ENCODE measurements around the gene GPR21. TPM values are rescaled to one million over a fixed set of nuclear protein-coding genes. Genes with fewer than 3 reads are reported as not detected.

GPR21 gene
- total RNA-seq, 1 experiment from 2014 or later: 0.63 TPM

- TF ChIP-seq, protein P1, sequence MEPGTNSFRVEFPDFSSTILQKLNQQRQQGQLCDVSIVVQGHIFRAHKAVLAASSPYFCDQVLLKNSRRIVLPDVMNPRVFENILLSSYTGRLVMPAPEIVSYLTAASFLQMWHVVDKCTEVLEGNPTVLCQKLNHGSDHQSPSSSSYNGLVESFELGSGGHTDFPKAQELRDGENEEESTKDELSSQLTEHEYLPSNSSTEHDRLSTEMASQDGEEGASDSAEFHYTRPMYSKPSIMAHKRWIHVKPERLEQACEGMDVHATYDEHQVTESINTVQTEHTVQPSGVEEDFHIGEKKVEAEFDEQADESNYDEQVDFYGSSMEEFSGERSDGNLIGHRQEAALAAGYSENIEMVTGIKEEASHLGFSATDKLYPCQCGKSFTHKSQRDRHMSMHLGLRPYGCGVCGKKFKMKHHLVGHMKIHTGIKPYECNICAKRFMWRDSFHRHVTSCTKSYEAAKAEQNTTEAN (CRISPR knock-in tag; IDR thresholded peaks at IDR 0.05): no peak
- no peak for TF ChIP-seq USF1 (CRISPR knock-in tag; IDR thresholded peaks at IDR 0.05)
Measured at GRCh38 chr9:122988920-122989621, 44.4 kb upstream of the GPR21 start (continued).

GRCh38 chr9:122991370-122991830, 42.1 kb upstream of the GPR21 start:
- POLR2A ChIA-PET: interaction anchor here (0.7 to 0.9 kb wide), 2 partner anchors 59 to 405 kb away, joined by 3 read pairs; partner anchors contain the start of gene ZBTB26
- no peak overlapping the region for H3K27ac Mint-ChIP-seq
- no peak for ATAC-seq

GRCh38 chr9:122996586-122996985, 36.9 kb upstream of the GPR21 start:
- H3K27me3 Mint-ChIP-seq (ENCODE audit: low read depth): no peaks in the 10 kb centered on the region
- no peak overlapping the region for H3K4me3 Mint-ChIP-seq
- no peak for TF ChIP-seq ZNF232 (CRISPR knock-in tag; IDR thresholded peaks at IDR 0.05)
- TF ChIP-seq, protein P2, sequence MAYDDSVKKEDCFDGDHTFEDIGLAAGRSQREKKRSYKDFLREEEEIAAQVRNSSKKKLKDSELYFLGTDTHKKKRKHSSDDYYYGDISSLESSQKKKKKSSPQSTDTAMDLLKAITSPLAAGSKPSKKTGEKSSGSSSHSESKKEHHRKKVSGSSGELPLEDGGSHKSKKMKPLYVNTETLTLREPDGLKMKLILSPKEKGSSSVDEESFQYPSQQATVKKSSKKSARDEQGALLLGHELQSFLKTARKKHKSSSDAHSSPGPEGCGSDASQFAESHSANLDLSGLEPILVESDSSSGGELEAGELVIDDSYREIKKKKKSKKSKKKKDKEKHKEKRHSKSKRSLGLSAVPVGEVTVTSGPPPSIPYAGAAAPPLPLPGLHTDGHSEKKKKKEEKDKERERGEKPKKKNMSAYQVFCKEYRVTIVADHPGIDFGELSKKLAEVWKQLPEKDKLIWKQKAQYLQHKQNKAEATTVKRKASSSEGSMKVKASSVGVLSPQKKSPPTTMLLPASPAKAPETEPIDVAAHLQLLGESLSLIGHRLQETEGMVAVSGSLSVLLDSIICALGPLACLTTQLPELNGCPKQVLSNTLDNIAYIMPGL (CRISPR knock-in tag; IDR thresholded peaks at IDR 0.05): no peak
- no peak for TF ChIP-seq SMAD3 (CRISPR knock-in tag; IDR thresholded peaks at IDR 0.05; ENCODE audit: borderline replicate concordance)
- DNase-seq (ENCODE audit: low spot score) (no peak), ATAC-seq (no peak)
- no peak overlapping the region for H3K27ac Mint-ChIP-seq
- H3K9me3 Mint-ChIP-seq: no peaks in the 10 kb centered on the region
- H3K4me1 Mint-ChIP-seq: peaks cover 31% of the 10 kb centered on the region
- ChIA-PET CTCF (no interaction called here), POLR2A (no interaction called here)
- peaks cover 26% of the 10 kb centered on the region for H3K36me3 Mint-ChIP-seq

More at GRCh38 chr9:122991370-122991830, 42.1 kb upstream of the GPR21 start:
- CTCF ChIA-PET: interaction anchor here (0.5 to 2.0 kb wide), 12 partner anchors 18 to 493 kb away, joined by 3 to 9 read pairs (median 4); partner anchors contain the start of genes ZBTB26 and ZBTB6
- no peak overlapping the region for H3K4me3 Mint-ChIP-seq
- TF ChIP-seq, protein P3, sequence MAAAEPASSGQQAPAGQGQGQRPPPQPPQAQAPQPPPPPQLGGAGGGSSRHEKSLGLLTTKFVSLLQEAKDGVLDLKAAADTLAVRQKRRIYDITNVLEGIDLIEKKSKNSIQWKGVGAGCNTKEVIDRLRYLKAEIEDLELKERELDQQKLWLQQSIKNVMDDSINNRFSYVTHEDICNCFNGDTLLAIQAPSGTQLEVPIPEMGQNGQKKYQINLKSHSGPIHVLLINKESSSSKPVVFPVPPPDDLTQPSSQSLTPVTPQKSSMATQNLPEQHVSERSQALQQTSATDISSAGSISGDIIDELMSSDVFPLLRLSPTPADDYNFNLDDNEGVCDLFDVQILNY (CRISPR knock-in tag; IDR thresholded peaks at IDR 0.05): no peak
- TF ChIP-seq ZNF317 (CRISPR knock-in tag; IDR thresholded peaks at IDR 0.05; ENCODE audit: borderline replicate concordance, low read depth) (no peak), ETV6 (CRISPR knock-in tag; IDR thresholded peaks at IDR 0.05) (no peak), OVOL2 (CRISPR knock-in tag; IDR thresholded peaks at IDR 0.05; ENCODE audit: borderline replicate concordance) (no peak), E2F1 (CRISPR knock-in tag; IDR thresholded peaks at IDR 0.05) (no peak), SMAD3 (CRISPR knock-in tag; IDR thresholded peaks at IDR 0.05; ENCODE audit: borderline replicate concordance) (no peak), EMX1 (CRISPR knock-in tag; IDR thresholded peaks at IDR 0.05) (no peak), SP1 (CRISPR knock-in tag; conservative IDR thresholded peaks at IDR 0.05) (no peak), NFYB (CRISPR knock-in tag; conservative IDR thresholded peaks at IDR 0.05; ENCODE audit: low read depth) (no peak)
- H3K27me3 Mint-ChIP-seq (ENCODE audit: low read depth): no peaks in the 10 kb centered on the region
- DNase-seq (ENCODE audit: low spot score): no peak
- H3K36me3 Mint-ChIP-seq: peaks cover 23% of the 10 kb centered on the region
- H3K9me3 Mint-ChIP-seq: no peaks in the 10 kb centered on the region
- no peaks in the 10 kb centered on the region for H3K4me1 Mint-ChIP-seq

DNA sequence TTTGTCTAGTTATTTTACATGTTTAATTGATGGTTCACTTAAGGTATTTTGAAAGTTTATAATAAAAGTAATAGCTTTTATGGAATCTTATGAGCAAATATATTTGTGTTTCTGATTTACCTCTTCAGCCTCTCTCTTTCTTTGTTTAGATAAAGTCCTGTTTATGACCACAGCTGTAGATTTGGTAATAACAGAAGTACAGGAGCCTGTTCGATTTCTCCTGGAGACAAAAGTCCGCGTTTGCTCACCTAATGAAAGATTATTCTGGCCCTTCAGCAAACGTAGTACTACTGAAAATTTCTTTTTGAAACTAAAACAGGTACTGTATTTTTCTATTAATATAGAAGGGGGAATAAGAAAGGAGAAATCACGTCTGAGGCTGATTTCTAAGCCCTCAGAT, 35.0 kb upstream of the GPR21 start:
- no peak overlapping the region for H3K27ac Mint-ChIP-seq
- H3K9me3 Mint-ChIP-seq: no peaks in the 10 kb centered on the region
- peaks cover 39% of the 10 kb centered on the region for H3K4me1 Mint-ChIP-seq
- no peaks in the 10 kb centered on the region for H3K27me3 Mint-ChIP-seq (ENCODE audit: low read depth)
- DNase-seq (ENCODE audit: low spot score) (no peak), ATAC-seq (no peak)
- H3K36me3 Mint-ChIP-seq: peaks cover 31% of the 10 kb centered on the region
- ChIA-PET CTCF (no interaction called here), POLR2A (no interaction called here)
- no peak for TF ChIP-seq TEAD4 (CRISPR knock-in tag; IDR thresholded peaks at IDR 0.05)
- no peak overlapping the region for H3K4me3 Mint-ChIP-seq

Data from WTC11 (cell line).